ENCODE measurements around the gene GALNT10.

GALNT10 gene

GRCh38 chr5:154440540-154440939, 250.0 kb downstream of the GALNT10 start:
- no peak for DNase-seq (ENCODE audit: low spot score)
- H3K27ac ChIP-seq: no peak overlapping the region
- TF ChIP-seq CTCF (IDR thresholded peaks at IDR 0.05): no peak
- H3K4me3 ChIP-seq: no peak overlapping the region

- no peak for DNase-seq (ENCODE audit: low spot score)
- no peak overlapping the region for H3K27ac ChIP-seq
- H3K4me3 ChIP-seq: no peak overlapping the region
- no peak for TF ChIP-seq CTCF (IDR thresholded peaks at IDR 0.05)
These were observed 252.3 kb downstream of the GALNT10 start for GRCh38 chr5:154442801-154443200.

GRCh38 chr5:154444556-154445421, 254.3 kb downstream of the GALNT10 start:
- no peak for TF ChIP-seq CTCF (IDR thresholded peaks at IDR 0.05)
- Histone ChIP-seq H3K27ac (peak overlapping the region in 1 of 2 donors; percentile 93), H3K4me3 (peak overlapping the region; percentile 99)
- DNase-seq (ENCODE audit: low spot score): peak; percentile 75

GRCh38 chr5:154445422-154446194, 255.1 kb downstream of the GALNT10 start, which contains the start of gene SAP30L:
SAP30L (plus strand) TSS chr5:154445997; CDS start chr5:154446605, 608 bp downstream.
- peak within 1 kb of the TSS; percentile 73 to 93 for H3K27ac ChIP-seq
- TF ChIP-seq CTCF (IDR thresholded peaks at IDR 0.05): no peak
- H3K4me3 ChIP-seq: peak within 1 kb of the TSS; percentile 99
- DNase-seq (ENCODE audit: low spot score): peak; percentile 98

- peak overlapping the region; percentile 99 for H3K4me3 ChIP-seq
- TF ChIP-seq CTCF (IDR thresholded peaks at IDR 0.05): no peak
- DNase-seq (ENCODE audit: low spot score): peak; percentile 82
- peak overlapping the region; percentile 73 to 93 for H3K27ac ChIP-seq
These were observed 255.9 kb downstream of the GALNT10 start for GRCh38 chr5:154446195-154447088.

- DNase-seq (ENCODE audit: low spot score): no peak
- no peak for TF ChIP-seq CTCF (IDR thresholded peaks at IDR 0.05)
- peak overlapping the region; percentile 99 for H3K4me3 ChIP-seq
- peak overlapping the region in 1 of 2 donors; percentile 93 for H3K27ac ChIP-seq
These were observed 256.7 kb downstream of the GALNT10 start for GRCh38 chr5:154447089-154447725.
